Activated T-cell treated with anti-CD3 and anti-CD28 coated beads, Interleukin-2, amount 50 U/mL, for 4 hours (primary cell): ENCODE data around the gene ABI3BP. TPM values are rescaled to one million over a fixed set of nuclear protein-coding genes. Genes with fewer than 3 reads are reported as not detected.

Source experiments
- ATAC-seq, 2 donors: fragments of 200-7000 bp; cut with Tn5 transposase; one replicate each; pipeline ENCODE4 v1.10.0; 2021
- DNase-seq: peaks from one replicate; pipeline ENCODE4 v3.0.0-alpha.2; 2020
- H3K27me3 Mint-ChIP-seq: one replicate; pipeline ENCODE4 v1.8.0; 2021; ENCODE audit warnings: low read depth, mixed read lengths
- H3K36me3 Mint-ChIP-seq: one replicate; pipeline ENCODE4 v1.8.0; 2022; ENCODE audit warnings: mixed read lengths; ENCODE audit not compliant: insufficient read depth
- H3K4me1 Mint-ChIP-seq: one replicate; pipeline ENCODE4 v1.8.0; 2021; ENCODE audit warnings: low read depth, mixed read lengths
- H3K4me3 Mint-ChIP-seq: one replicate; pipeline ENCODE4 v1.8.0; 2021; ENCODE audit warnings: mild to moderate bottlenecking, moderate library complexity, mixed read lengths
- H3K9me3 Mint-ChIP-seq: one replicate; pipeline ENCODE4 v1.8.0; 2021; ENCODE audit warnings: mixed read lengths
- total RNA-seq, 3 donors: library from RNA; stranded (reverse); gene quantifications; one replicate each; pipeline ENCODE4 v1.2.1, GENCODE V29; 2021

ABI3BP gene
- total RNA-seq, 3 donors from 2014 or later: 0.21 to 0.46 TPM; not detected in 1

- H3K27me3 Mint-ChIP-seq: no peaks in the 10 kb centered on the region
- no peak for ATAC-seq
- H3K36me3 Mint-ChIP-seq: no peaks in the 10 kb centered on the region
- H3K4me1 Mint-ChIP-seq: no peaks in the 10 kb centered on the region
- H3K4me3 Mint-ChIP-seq: no peak overlapping the region
- no peak for DNase-seq
- H3K9me3 Mint-ChIP-seq: peaks cover 5% of the 10 kb centered on the region
Observed at GRCh38 chr3:100782906-100783305, 210.3 kb downstream of the ABI3BP start.

- ATAC-seq: no peak
Observed at GRCh38 chr3:100782348-100782747, 210.9 kb downstream of the ABI3BP start.

DNA sequence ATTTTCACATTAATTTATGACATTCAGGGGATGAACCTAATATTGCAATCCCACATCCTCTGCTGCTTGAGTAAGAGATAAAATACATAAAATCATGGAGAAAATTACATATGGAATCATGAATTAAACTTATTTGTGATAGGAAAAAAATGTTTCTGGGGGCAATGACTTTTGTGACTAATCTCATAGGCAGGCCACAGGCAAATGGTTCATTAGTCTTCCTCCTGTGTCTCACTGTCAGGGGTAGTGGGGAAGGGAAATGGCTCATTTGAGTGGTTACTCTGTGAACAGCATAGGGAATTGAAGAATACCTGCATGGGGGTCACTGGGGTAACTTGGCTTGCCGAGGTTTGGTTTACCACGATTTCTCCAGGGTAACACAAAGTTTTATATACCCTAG, 211.9 kb downstream of the ABI3BP start:
- H3K4me1 Mint-ChIP-seq: no peaks in the 10 kb centered on the region
- ATAC-seq (no peak), DNase-seq (no peak)
- no peaks in the 10 kb centered on the region for H3K36me3 Mint-ChIP-seq
- H3K9me3 Mint-ChIP-seq: peaks cover 5% of the 10 kb centered on the region
- no peak overlapping the region for H3K4me3 Mint-ChIP-seq
- H3K27me3 Mint-ChIP-seq: no peaks in the 10 kb centered on the region

More at GRCh38 chr3:100782348-100782747, 210.9 kb downstream of the ABI3BP start:
- Mint-ChIP-seq H3K36me3 (no peaks in the 10 kb centered on the region), H3K4me3 (no peak overlapping the region), H3K4me1 (no peaks in the 10 kb centered on the region), H3K9me3 (peaks cover 5% of the 10 kb centered on the region), H3K27me3 (no peaks in the 10 kb centered on the region)
- no peak for DNase-seq

GRCh38 chr3:100780071-100780622, 213.1 kb downstream of the ABI3BP start:
- Mint-ChIP-seq H3K36me3 (no peaks in the 10 kb centered on the region), H3K4me1 (no peaks in the 10 kb centered on the region), H3K27me3 (no peaks in the 10 kb centered on the region), H3K4me3 (no peak overlapping the region), H3K9me3 (no peaks in the 10 kb centered on the region)
- ATAC-seq (no peak), DNase-seq (no peak)

- Mint-ChIP-seq H3K9me3 (no peaks in the 10 kb centered on the region), H3K27me3 (no peaks in the 10 kb centered on the region), H3K4me1 (no peaks in the 10 kb centered on the region), H3K36me3 (no peaks in the 10 kb centered on the region), H3K4me3 (no peak overlapping the region)
- no peak for DNase-seq
- no peak for ATAC-seq
Observed at GRCh38 chr3:100779480-100779879, 213.7 kb downstream of the ABI3BP start.

- H3K4me3 Mint-ChIP-seq: no peak overlapping the region
- no peaks in the 10 kb centered on the region for H3K9me3 Mint-ChIP-seq
- ATAC-seq (no peak), DNase-seq (no peak)
- H3K27me3 Mint-ChIP-seq: no peaks in the 10 kb centered on the region
- no peaks in the 10 kb centered on the region for H3K4me1 Mint-ChIP-seq
- H3K36me3 Mint-ChIP-seq: peaks cover 1% of the 10 kb centered on the region
Observed at GRCh38 chr3:100777271-100777670, 215.9 kb downstream of the ABI3BP start.

DNA sequence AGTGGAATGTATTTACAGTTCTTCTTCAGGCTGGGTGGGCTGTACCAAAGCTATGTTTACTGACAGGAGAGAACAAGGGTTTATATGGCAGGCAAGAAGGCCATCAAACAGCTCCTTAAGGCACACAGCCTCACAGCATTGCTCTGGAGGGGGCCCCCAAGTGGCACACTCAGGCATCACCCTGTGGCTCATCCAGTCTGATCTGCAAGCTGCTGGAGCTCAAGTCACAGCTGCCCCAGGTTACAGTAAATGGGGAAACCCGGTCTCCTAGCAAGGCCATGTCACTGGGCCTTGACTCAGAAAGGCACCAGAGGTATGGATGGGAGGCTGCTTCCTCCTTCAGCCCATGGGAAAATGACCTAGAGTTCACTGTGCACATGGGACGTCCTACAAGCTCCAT, 216.5 kb downstream of the ABI3BP start:
- ATAC-seq (no peak), DNase-seq (no peak)
- Mint-ChIP-seq H3K36me3 (peaks cover 1% of the 10 kb centered on the region), H3K9me3 (no peaks in the 10 kb centered on the region), H3K4me3 (no peak overlapping the region), H3K4me1 (no peaks in the 10 kb centered on the region), H3K27me3 (no peaks in the 10 kb centered on the region)

GRCh38 chr3:100776097-100776729, 217.0 kb downstream of the ABI3BP start:
- no peak for ATAC-seq
- Mint-ChIP-seq H3K4me3 (no peak overlapping the region), H3K27me3 (no peaks in the 10 kb centered on the region), H3K36me3 (peaks cover 1% of the 10 kb centered on the region), H3K9me3 (no peaks in the 10 kb centered on the region), H3K4me1 (no peaks in the 10 kb centered on the region)
- DNase-seq: no peak

DNA sequence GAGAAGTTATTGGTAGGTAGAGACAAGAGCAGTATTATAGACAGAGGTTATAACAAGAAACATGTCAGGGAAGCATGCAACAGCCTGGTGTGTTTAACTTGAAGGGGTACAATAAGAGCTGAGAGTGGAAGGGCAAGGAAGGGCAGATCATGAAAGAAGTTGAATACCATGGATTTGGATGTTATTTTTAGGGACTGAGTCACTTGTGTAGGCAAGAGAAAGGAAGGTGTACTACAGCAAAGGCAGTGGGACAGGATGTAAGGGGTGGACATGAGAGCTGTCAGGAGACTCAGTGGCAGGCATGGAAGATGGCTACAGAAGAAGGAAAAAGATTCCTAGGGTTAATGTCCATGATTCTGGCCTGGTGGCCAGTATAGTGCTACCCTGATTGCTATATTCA, 217.6 kb downstream of the ABI3BP start:
- ATAC-seq (no peak), DNase-seq (no peak)
- H3K27me3 Mint-ChIP-seq: no peaks in the 10 kb centered on the region
- H3K4me3 Mint-ChIP-seq: no peak overlapping the region
- no peaks in the 10 kb centered on the region for H3K9me3 Mint-ChIP-seq
- no peaks in the 10 kb centered on the region for H3K4me1 Mint-ChIP-seq
- peaks cover 1% of the 10 kb centered on the region for H3K36me3 Mint-ChIP-seq

DNA sequence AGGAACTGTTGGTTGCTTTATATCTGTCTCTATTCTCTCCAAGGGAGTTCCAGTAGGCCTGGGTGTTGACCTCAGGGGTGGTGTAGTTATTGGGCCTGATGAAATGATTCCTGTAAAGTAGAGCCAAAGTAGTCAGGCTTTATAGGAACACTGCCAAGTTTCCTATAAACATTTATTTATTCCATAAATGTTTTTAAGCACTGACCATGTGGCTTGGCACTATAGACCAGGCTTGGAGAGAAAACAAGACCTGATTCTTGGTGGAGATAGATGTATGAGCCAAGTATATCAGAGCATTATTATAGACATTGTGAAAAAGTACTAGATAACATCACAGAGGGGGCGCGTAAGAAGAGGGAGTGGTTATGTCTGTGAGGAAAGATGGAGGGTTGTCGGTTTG, 218.0 kb downstream of the ABI3BP start:
- no peak for ATAC-seq
- peaks cover 1% of the 10 kb centered on the region for H3K36me3 Mint-ChIP-seq
- H3K4me1 Mint-ChIP-seq: no peaks in the 10 kb centered on the region
- no peak overlapping the region for H3K4me3 Mint-ChIP-seq
- no peak for DNase-seq
- no peaks in the 10 kb centered on the region for H3K27me3 Mint-ChIP-seq
- no peaks in the 10 kb centered on the region for H3K9me3 Mint-ChIP-seq

GRCh38 chr3:100769693-100770092, 223.5 kb downstream of the ABI3BP start:
- DNase-seq (no peak), ATAC-seq (no peak)
- Mint-ChIP-seq H3K4me1 (no peaks in the 10 kb centered on the region), H3K36me3 (peaks cover 1% of the 10 kb centered on the region), H3K4me3 (no peak overlapping the region), H3K9me3 (no peaks in the 10 kb centered on the region), H3K27me3 (no peaks in the 10 kb centered on the region)

- no peaks in the 10 kb centered on the region for H3K9me3 Mint-ChIP-seq
- ATAC-seq: no peak
- H3K27me3 Mint-ChIP-seq: no peaks in the 10 kb centered on the region
- H3K4me1 Mint-ChIP-seq: no peaks in the 10 kb centered on the region
- DNase-seq: no peak
- no peak overlapping the region for H3K4me3 Mint-ChIP-seq
- H3K36me3 Mint-ChIP-seq: no peaks in the 10 kb centered on the region
Observed at GRCh38 chr3:100766069-100766468, 227.2 kb downstream of the ABI3BP start.

- no peaks in the 10 kb centered on the region for H3K4me1 Mint-ChIP-seq
- no peaks in the 10 kb centered on the region for H3K9me3 Mint-ChIP-seq
- DNase-seq: no peak
- no peak for ATAC-seq
- no peaks in the 10 kb centered on the region for H3K36me3 Mint-ChIP-seq
- no peak overlapping the region for H3K4me3 Mint-ChIP-seq
- no peaks in the 10 kb centered on the region for H3K27me3 Mint-ChIP-seq
Observed at GRCh38 chr3:100765437-100765975, 227.7 kb downstream of the ABI3BP start.

DNA sequence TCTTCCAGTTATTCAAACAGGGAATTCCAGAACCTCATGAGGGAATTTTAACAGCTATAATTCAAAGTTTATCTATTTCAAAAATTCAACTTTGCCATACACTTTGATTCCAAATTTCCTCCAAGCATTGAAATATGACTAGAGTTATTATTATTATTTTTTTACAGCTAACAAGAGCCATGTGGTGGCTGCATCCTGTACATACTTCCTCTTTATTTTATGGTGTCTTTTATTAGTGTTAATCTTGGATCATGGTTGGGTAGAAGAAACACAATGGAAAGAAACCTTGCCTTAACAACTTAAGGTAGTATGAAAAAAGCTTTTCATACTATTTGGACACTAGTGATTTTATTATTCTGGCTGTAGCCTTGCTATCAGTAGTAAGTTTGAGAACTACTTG, 231.3 kb downstream of the ABI3BP start:
- ATAC-seq: no peak
- no peaks in the 10 kb centered on the region for H3K36me3 Mint-ChIP-seq

GRCh38 chr3:100761211-100761942, 231.8 kb downstream of the ABI3BP start:
- Mint-ChIP-seq H3K4me3 (no peak overlapping the region), H3K27me3 (no peaks in the 10 kb centered on the region), H3K4me1 (no peaks in the 10 kb centered on the region), H3K36me3 (no peaks in the 10 kb centered on the region), H3K9me3 (no peaks in the 10 kb centered on the region)
- DNase-seq (no peak), ATAC-seq (peak in 1 of 2 donors; percentile 51)

More for the DNA sequence above, 231.3 kb downstream of the ABI3BP start:
- H3K4me3 Mint-ChIP-seq: no peak overlapping the region
- no peaks in the 10 kb centered on the region for H3K9me3 Mint-ChIP-seq
- H3K27me3 Mint-ChIP-seq: no peaks in the 10 kb centered on the region
- H3K4me1 Mint-ChIP-seq: no peaks in the 10 kb centered on the region
- no peak for DNase-seq
